HEK293 (cell line): ENCODE measurements around the gene TMEM203.

Source experiments
- CTCF ChIP-seq: fragments of 450-650 bp; formaldehyde crosslinking; IDR thresholded peaks from 2 replicates; pipeline ENCODE4 v1.5.1; 2016; ENCODE audit warnings: missing biosample characterization, missing genetic modification characterization
- GLIS1 ChIP-seq: fragments of 450-650 bp; formaldehyde crosslinking; IDR thresholded peaks from 2 replicates; pipeline ENCODE4 v1.5.1; 2016; ENCODE audit warnings: missing biosample characterization, missing genetic modification characterization
- YY1 ChIP-seq: fragments of 450-650 bp; formaldehyde crosslinking; IDR thresholded peaks from 2 replicates; pipeline ENCODE4 v1.5.1; 2018; ENCODE audit warnings: missing biosample characterization, missing genetic modification characterization

- TF ChIP-seq CTCF (tag by site-specific recombination), result no peak
- no peak for TF ChIP-seq GLIS1 (tag by site-specific recombination)
- no peak for TF ChIP-seq YY1 (tag by site-specific recombination)
These were observed 15.1 kb upstream of the TMEM203 start for GRCh38 chr9:137220317-137221094.
